ENCODE results near the gene RBBP8NL.

- TF ChIP-seq CTCF (IDR thresholded peaks at IDR 0.05) (no peak), POLR2A (IDR thresholded peaks at IDR 0.05) (no peak)
These were observed 55.7 kb downstream of the RBBP8NL start for GRCh38 chr20:62371588-62372041.
